Suprapubic skin (tissue), 4 donors: ENCODE measurements around the gene MSH2.

ENCODE experiments used
- POLR2A ChIP-seq, 2 donors: fragments of 450-650 bp; IDR thresholded peaks; one replicate each; pipeline ENCODE4 v1.6.1; 2017; ENCODE audit warnings: antibody characterized with exemption in 2 of 2, mild to moderate bottlenecking in 2 of 2, moderate library complexity in 2 of 2
- POLR2AphosphoS5 ChIP-seq, 3 donors: sonication (generic); formaldehyde crosslinking; IDR thresholded peaks; one replicate each; pipeline ENCODE4 v1.6.1; 2017; ENCODE audit warnings: antibody characterized with exemption in 3 of 3
- TF ChIP-seq, protein P1 (sequence below), 2 donors: fragments of 200-600 bp in 1 of 2; fragments of 450-650 bp in 1 of 2; sonication (generic) in 1 of 2; IDR thresholded peaks; one replicate each; pipeline ENCODE4 v1.5.1; 2016 to 2019; ENCODE audit warnings: antibody characterized with exemption in 2 of 2, mild to moderate bottlenecking in 1 of 2, moderate library complexity in 1 of 2

- TF ChIP-seq, protein P1, sequence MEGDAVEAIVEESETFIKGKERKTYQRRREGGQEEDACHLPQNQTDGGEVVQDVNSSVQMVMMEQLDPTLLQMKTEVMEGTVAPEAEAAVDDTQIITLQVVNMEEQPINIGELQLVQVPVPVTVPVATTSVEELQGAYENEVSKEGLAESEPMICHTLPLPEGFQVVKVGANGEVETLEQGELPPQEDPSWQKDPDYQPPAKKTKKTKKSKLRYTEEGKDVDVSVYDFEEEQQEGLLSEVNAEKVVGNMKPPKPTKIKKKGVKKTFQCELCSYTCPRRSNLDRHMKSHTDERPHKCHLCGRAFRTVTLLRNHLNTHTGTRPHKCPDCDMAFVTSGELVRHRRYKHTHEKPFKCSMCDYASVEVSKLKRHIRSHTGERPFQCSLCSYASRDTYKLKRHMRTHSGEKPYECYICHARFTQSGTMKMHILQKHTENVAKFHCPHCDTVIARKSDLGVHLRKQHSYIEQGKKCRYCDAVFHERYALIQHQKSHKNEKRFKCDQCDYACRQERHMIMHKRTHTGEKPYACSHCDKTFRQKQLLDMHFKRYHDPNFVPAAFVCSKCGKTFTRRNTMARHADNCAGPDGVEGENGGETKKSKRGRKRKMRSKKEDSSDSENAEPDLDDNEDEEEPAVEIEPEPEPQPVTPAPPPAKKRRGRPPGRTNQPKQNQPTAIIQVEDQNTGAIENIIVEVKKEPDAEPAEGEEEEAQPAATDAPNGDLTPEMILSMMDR (IDR thresholded peaks at IDR 0.05) = no peak
- TF ChIP-seq POLR2A (IDR thresholded peaks at IDR 0.05) (no peak), POLR2AphosphoS5 (IDR thresholded peaks at IDR 0.05) (no peak)
These were observed 29.2 kb upstream of the MSH2 start for GRCh38 chr2:47373747-47374146.
